Measurements from ENCODE around the gene DOCK3. TPM values are rescaled to one million over a fixed set of nuclear protein-coding genes. Genes with fewer than 3 reads are reported as not detected.
"Not testable (repeated sequence)": the region's sequence is repeated elsewhere in the genome, so short reads cannot be mapped to it uniquely, and the experiment has no call there.

The DOCK3 gene
- total RNA-seq, 2 experiments from 2014 or later = 1.6 to 1.7 TPM

GRCh38 chr3:50924638-50925037 is 249.9 kb downstream of the DOCK3 start:
- Mint-ChIP-seq H3K9me3 (no peaks in the 10 kb centered on the region), H3K27ac (no peak overlapping the region), H3K4me1 (ENCODE audit: low read depth) (peaks cover 9% of the 10 kb centered on the region), H3K36me3 (ENCODE audit: low read depth) (peaks cover 4% of the 10 kb centered on the region), H3K27me3 (ENCODE audit: low read depth) (peaks cover 2% of the 10 kb centered on the region), H3K4me3 (no peak overlapping the region)
- DNase-seq = no peak
- CTCF ChIA-PET = no interaction called here
- intact Hi-C loops (cut with micrococcal nuclease) = no loop called here

GRCh38 chr3:50926868-50927267 is 252.1 kb downstream of the DOCK3 start:
- peaks cover 2% of the 10 kb centered on the region for H3K27me3 Mint-ChIP-seq (ENCODE audit: low read depth)
- DNase-seq = peak; percentile 7

GRCh38 chr3:50930371-50931208 is 255.9 kb downstream of the DOCK3 start:
- CTCF ChIA-PET = no interaction called here
- no peak overlapping the region for H3K27ac Mint-ChIP-seq

More at GRCh38 chr3:50926868-50927267, 252.1 kb downstream of the DOCK3 start:
- intact Hi-C loops (cut with micrococcal nuclease) = no loop called here
- Mint-ChIP-seq H3K9me3 (no peaks in the 10 kb centered on the region), H3K4me3 (no peak overlapping the region), H3K4me1 (ENCODE audit: low read depth) (peaks cover 9% of the 10 kb centered on the region), H3K27ac (no peak overlapping the region), H3K36me3 (ENCODE audit: low read depth) (peaks cover 2% of the 10 kb centered on the region)
- CTCF ChIA-PET = interaction anchor here (1.4 kb wide), 1 partner anchor 45 kb away, joined by 3 read pairs; no protein-coding TSS in a partner anchor

GRCh38 chr3:50932918-50933317 is 258.2 kb downstream of the DOCK3 start:
- intact Hi-C loops (cut with micrococcal nuclease); CTCF ChIA-PET; H3K27me3 Mint-ChIP-seq (ENCODE audit: low read depth); H3K4me3 Mint-ChIP-seq; H3K4me1 Mint-ChIP-seq (ENCODE audit: low read depth); H3K27ac Mint-ChIP-seq: not testable (repeated sequence)
- peaks cover 14% of the 10 kb centered on the region for H3K36me3 Mint-ChIP-seq (ENCODE audit: low read depth)
- peak; percentile 33 for DNase-seq
- peaks cover 15% of the 10 kb centered on the region for H3K9me3 Mint-ChIP-seq

More at GRCh38 chr3:50930371-50931208, 255.9 kb downstream of the DOCK3 start:
- Mint-ChIP-seq H3K36me3 (ENCODE audit: low read depth) (peaks cover 12% of the 10 kb centered on the region), H3K4me1 (ENCODE audit: low read depth) (peaks cover 11% of the 10 kb centered on the region), H3K9me3 (peaks cover 12% of the 10 kb centered on the region), H3K27me3 (ENCODE audit: low read depth) (peaks cover 4% of the 10 kb centered on the region), H3K4me3 (no peak overlapping the region)
- DNase-seq = no peak
- intact Hi-C loops (cut with micrococcal nuclease) = no loop called here

- no peak overlapping the region for H3K27ac Mint-ChIP-seq
- CTCF ChIA-PET = interaction anchor here (0.6 to 0.7 kb wide), 2 partner anchors 162 to 327 kb away, joined by 3 read pairs; no protein-coding TSS in a partner anchor
- H3K4me3 Mint-ChIP-seq = no peak overlapping the region
Observed at GRCh38 chr3:50936389-50936788, 261.7 kb downstream of the DOCK3 start.

GRCh38 chr3:50947419-50947818 is 272.7 kb downstream of the DOCK3 start:
- no peak overlapping the region for H3K4me3 Mint-ChIP-seq
- no peak for DNase-seq
- no peaks in the 10 kb centered on the region for H3K36me3 Mint-ChIP-seq (ENCODE audit: low read depth)
- no peaks in the 10 kb centered on the region for H3K9me3 Mint-ChIP-seq
- peaks cover 5% of the 10 kb centered on the region for H3K27me3 Mint-ChIP-seq (ENCODE audit: low read depth)
- intact Hi-C loops (cut with micrococcal nuclease) = no loop called here
- CTCF ChIA-PET = no interaction called here
- no peak overlapping the region for H3K27ac Mint-ChIP-seq
- H3K4me1 Mint-ChIP-seq (ENCODE audit: low read depth) = peaks cover 13% of the 10 kb centered on the region

More at GRCh38 chr3:50936389-50936788, 261.7 kb downstream of the DOCK3 start:
- Mint-ChIP-seq H3K4me1 (ENCODE audit: low read depth) (peaks cover 2% of the 10 kb centered on the region), H3K36me3 (ENCODE audit: low read depth) (peaks cover 14% of the 10 kb centered on the region), H3K9me3 (peaks cover 15% of the 10 kb centered on the region), H3K27me3 (ENCODE audit: low read depth) (peaks cover 7% of the 10 kb centered on the region)
- intact Hi-C loops (cut with micrococcal nuclease) = no loop called here
- DNase-seq = no peak

- DNase-seq = no peak
- H3K27ac Mint-ChIP-seq = no peak overlapping the region
- H3K27me3 Mint-ChIP-seq (ENCODE audit: low read depth) = peaks cover 5% of the 10 kb centered on the region
- no peaks in the 10 kb centered on the region for H3K9me3 Mint-ChIP-seq
- H3K36me3 Mint-ChIP-seq (ENCODE audit: low read depth) = no peaks in the 10 kb centered on the region
- peak overlapping the region; percentile 53 for H3K4me3 Mint-ChIP-seq
- CTCF ChIA-PET = interaction anchor here (1.1 kb wide), 1 partner anchor 21 kb away, joined by 3 read pairs; no protein-coding TSS in a partner anchor
- intact Hi-C loops (cut with micrococcal nuclease) = no loop called here
- H3K4me1 Mint-ChIP-seq (ENCODE audit: low read depth) = peaks cover 13% of the 10 kb centered on the region
Observed at GRCh38 chr3:50950591-50950990, 275.9 kb downstream of the DOCK3 start.

- CTCF ChIA-PET = no interaction called here
- Mint-ChIP-seq H3K27me3 (ENCODE audit: low read depth) (peaks cover 7% of the 10 kb centered on the region), H3K4me1 (ENCODE audit: low read depth) (peaks cover 13% of the 10 kb centered on the region), H3K4me3 (no peak overlapping the region), H3K36me3 (ENCODE audit: low read depth) (no peaks in the 10 kb centered on the region), H3K9me3 (no peaks in the 10 kb centered on the region), H3K27ac (no peak overlapping the region)
- DNase-seq = no peak
- intact Hi-C loops (cut with micrococcal nuclease) = no loop called here
Observed at GRCh38 chr3:50953825-50954414, 279.2 kb downstream of the DOCK3 start.

GRCh38 chr3:50961386-50961785 is 286.7 kb downstream of the DOCK3 start:
- no peak for DNase-seq
- H3K4me1 Mint-ChIP-seq (ENCODE audit: low read depth) = no peaks in the 10 kb centered on the region
- CTCF ChIA-PET = no interaction called here
- H3K27me3 Mint-ChIP-seq (ENCODE audit: low read depth) = peaks cover 14% of the 10 kb centered on the region
- H3K27ac Mint-ChIP-seq = no peak overlapping the region
- no peaks in the 10 kb centered on the region for H3K9me3 Mint-ChIP-seq
- no peaks in the 10 kb centered on the region for H3K36me3 Mint-ChIP-seq (ENCODE audit: low read depth)
- intact Hi-C loops (cut with micrococcal nuclease) = no loop called here
- H3K4me3 Mint-ChIP-seq = no peak overlapping the region

- peaks cover 3% of the 10 kb centered on the region for H3K9me3 Mint-ChIP-seq
- intact Hi-C loops (cut with micrococcal nuclease) = loop anchor here (1.0 to 10.0 kb wide), 7 partner anchors 123 to 416 kb away; partner anchors contain the start of gene MANF
- CTCF ChIA-PET = interaction anchor here (0.5 to 3.1 kb wide), 32 partner anchors 7 to 418 kb away, joined by 3 to 28 read pairs (median 4); no protein-coding TSS in a partner anchor
- peaks cover 16% of the 10 kb centered on the region for H3K4me1 Mint-ChIP-seq (ENCODE audit: low read depth)
- H3K4me3 Mint-ChIP-seq = no peak overlapping the region
- H3K27ac Mint-ChIP-seq = no peak overlapping the region
- DNase-seq = peak; percentile 73
- no peaks in the 10 kb centered on the region for H3K27me3 Mint-ChIP-seq (ENCODE audit: low read depth)
- no peaks in the 10 kb centered on the region for H3K36me3 Mint-ChIP-seq (ENCODE audit: low read depth)
Observed at GRCh38 chr3:50971487-50971924, 296.8 kb downstream of the DOCK3 start.

- Mint-ChIP-seq H3K4me1 (ENCODE audit: low read depth) (peaks cover 16% of the 10 kb centered on the region), H3K27me3 (ENCODE audit: low read depth) (no peaks in the 10 kb centered on the region), H3K27ac (no peak overlapping the region), H3K36me3 (ENCODE audit: low read depth) (no peaks in the 10 kb centered on the region), H3K4me3 (no peak overlapping the region), H3K9me3 (peaks cover 3% of the 10 kb centered on the region)
- CTCF ChIA-PET = interaction anchor here (0.6 to 3.1 kb wide), 35 partner anchors 8 to 628 kb away, joined by 3 to 28 read pairs (median 3); no protein-coding TSS in a partner anchor
- intact Hi-C loops (cut with micrococcal nuclease) = loop anchor here (5.0 to 10.0 kb wide), 3 partner anchors 123 to 415 kb away; partner anchors contain the start of gene MANF
- no peak for DNase-seq
Observed at GRCh38 chr3:50972029-50972428, 297.3 kb downstream of the DOCK3 start.

GRCh38 chr3:50978586-50978985 is 303.9 kb downstream of the DOCK3 start:
- H3K4me3 Mint-ChIP-seq; H3K9me3 Mint-ChIP-seq; H3K27me3 Mint-ChIP-seq (ENCODE audit: low read depth); H3K36me3 Mint-ChIP-seq (ENCODE audit: low read depth); H3K27ac Mint-ChIP-seq; DNase-seq; H3K4me1 Mint-ChIP-seq (ENCODE audit: low read depth): not testable (repeated sequence)
- intact Hi-C loops (cut with micrococcal nuclease) = loop anchor here (10.0 kb wide), 1 partner anchor 116 kb away; no protein-coding TSS in a partner anchor
- CTCF ChIA-PET = interaction anchor here (0.6 to 1.6 kb wide), 3 partner anchors 8 to 363 kb away, joined by 3 to 6 read pairs (median 3); no protein-coding TSS in a partner anchor

Data from activated naive CD4-positive, alpha-beta T cell treated with anti-CD3 and anti-CD28 coated beads for 36 hours (primary cell).